ENCODE results near the gene HMGN2.

DNA sequence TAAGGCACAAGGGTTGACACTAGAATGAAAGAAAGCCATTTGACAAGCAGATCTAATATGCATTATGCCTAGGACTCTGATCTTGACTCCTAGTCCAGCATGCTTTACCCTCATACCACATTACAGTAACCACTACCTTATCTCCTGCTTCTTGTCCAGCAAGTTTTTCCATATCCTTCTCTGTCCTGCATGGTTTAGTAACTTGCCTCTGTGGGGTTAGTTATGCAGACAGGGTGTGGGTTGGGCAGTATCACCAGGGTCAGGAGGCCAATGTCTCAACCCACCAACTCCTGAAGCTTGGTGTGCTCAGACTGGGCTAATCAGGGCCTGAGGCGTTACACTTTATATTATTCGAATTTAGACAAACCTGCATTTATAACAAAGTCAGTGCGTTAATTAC is 21.3 kb upstream of the HMGN2 start:
- TF ChIP-seq POLR2A (IDR thresholded peaks at IDR 0.05): no peak
- TF ChIP-seq, protein P1, sequence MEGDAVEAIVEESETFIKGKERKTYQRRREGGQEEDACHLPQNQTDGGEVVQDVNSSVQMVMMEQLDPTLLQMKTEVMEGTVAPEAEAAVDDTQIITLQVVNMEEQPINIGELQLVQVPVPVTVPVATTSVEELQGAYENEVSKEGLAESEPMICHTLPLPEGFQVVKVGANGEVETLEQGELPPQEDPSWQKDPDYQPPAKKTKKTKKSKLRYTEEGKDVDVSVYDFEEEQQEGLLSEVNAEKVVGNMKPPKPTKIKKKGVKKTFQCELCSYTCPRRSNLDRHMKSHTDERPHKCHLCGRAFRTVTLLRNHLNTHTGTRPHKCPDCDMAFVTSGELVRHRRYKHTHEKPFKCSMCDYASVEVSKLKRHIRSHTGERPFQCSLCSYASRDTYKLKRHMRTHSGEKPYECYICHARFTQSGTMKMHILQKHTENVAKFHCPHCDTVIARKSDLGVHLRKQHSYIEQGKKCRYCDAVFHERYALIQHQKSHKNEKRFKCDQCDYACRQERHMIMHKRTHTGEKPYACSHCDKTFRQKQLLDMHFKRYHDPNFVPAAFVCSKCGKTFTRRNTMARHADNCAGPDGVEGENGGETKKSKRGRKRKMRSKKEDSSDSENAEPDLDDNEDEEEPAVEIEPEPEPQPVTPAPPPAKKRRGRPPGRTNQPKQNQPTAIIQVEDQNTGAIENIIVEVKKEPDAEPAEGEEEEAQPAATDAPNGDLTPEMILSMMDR (IDR thresholded peaks at IDR 0.05): no peak
